ENCODE measurements around the gene XPO4. TPM values are rescaled to one million over a fixed set of nuclear protein-coding genes. Genes with fewer than 3 reads are reported as not detected.

XPO4 gene
- total and polyA plus RNA-seq, 10 of the 15 experiments (the other 5 are each of a cell fraction or from before 2014, with no cell fraction given) = 3.6 to 24.9 (median 18.4) TPM

DNA sequence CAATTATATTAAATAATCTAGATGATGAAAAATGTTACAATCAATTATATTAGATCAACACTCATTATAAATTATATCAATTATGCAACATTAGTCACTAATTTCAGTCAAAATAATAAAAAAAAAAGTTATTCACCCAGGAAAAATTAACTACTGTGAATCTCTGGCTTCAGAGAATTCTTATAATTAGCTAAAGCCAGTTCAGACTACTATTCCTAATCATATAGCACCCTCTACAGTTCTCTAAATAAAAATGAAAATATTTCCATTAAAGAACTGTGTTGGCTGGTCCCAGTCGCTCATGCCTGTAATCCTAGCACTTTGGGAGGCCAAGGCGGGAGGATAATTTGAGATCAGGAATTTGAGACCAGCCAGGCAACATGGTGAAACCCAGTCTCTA, 33.0 kb downstream of the XPO4 start:
- BruUV-seq (replicated peaks) = no TSS peak
- intact Hi-C loops (cut with micrococcal nuclease; ENCODE audit: unreplicated experiment) = no loop called here
- no peak overlapping the region for H3K4me3 ChIP-seq
- ChIA-PET SMC1A (ENCODE audit: uncharacterized antibody, unreplicated experiment) (interaction anchor here (0.7 kb wide), 1 partner anchor 170 kb away, joined by 3 read pairs; no protein-coding TSS in a partner anchor), RAD21 (ENCODE audit: unreplicated experiment) (no interaction called here), POLR2A (no interaction called here), CTCF (interaction anchor here (0.6 to 1.1 kb wide), 4 partner anchors 9 to 80 kb away, joined by 3 read pairs; no protein-coding TSS in a partner anchor)
- H3K4me1 ChIP-seq (ENCODE audit: control insufficient read depth, insufficient read depth, low read length) = peaks cover 3% of the 10 kb centered on the region
- H3K27ac ChIP-seq (ENCODE audit: control insufficient read depth, insufficient read depth) = no peak overlapping the region
- no peak overlapping the region for H3K9ac ChIP-seq (ENCODE audit: control insufficient read depth, insufficient read depth, low read length)
- H3K4me2 ChIP-seq (ENCODE audit: control insufficient read depth, insufficient read depth) = no peak overlapping the region
- WGBS (ENCODE audit: insufficient coverage, insufficient replicate concordance, low lambda C conversion rate, missing lambda C conversion rate) = 97% methylated on average over 2 of the region's 2 CpGs
- in situ Hi-C loops (cut with MboI) = no loop called here
- H4K20me1 ChIP-seq (ENCODE audit: control insufficient read depth, insufficient read depth) = no peaks in the 10 kb centered on the region
- DNase-seq (ENCODE audit: low read depth, low spot score) (no peak), ATAC-seq (no peak), FAIRE-seq (no peak)
- TF ChIP-seq ZNF687 (IDR thresholded peaks at IDR 0.05) (no peak), EGR1 (IDR thresholded peaks at IDR 0.05; ENCODE audit: borderline replicate concordance in 1 of 2, low read depth in 2 of 2, low read length in 2 of 2) (no peak), TBL1XR1 (IDR thresholded peaks at IDR 0.05; ENCODE audit: low read depth, low read length) (no peak), MTA3 (IDR thresholded peaks at IDR 0.05; ENCODE audit: borderline replicate concordance, low read length) (no peak), RFX5 (IDR thresholded peaks at IDR 0.05; ENCODE audit: low read depth, low read length) (no peak), JUND (IDR thresholded peaks at IDR 0.05; ENCODE audit: low read depth, low read length) (no peak), RB1 (IDR thresholded peaks at IDR 0.05; ENCODE audit: borderline replicate concordance) (no peak), ZNF274 (IDR thresholded peaks at IDR 0.05; ENCODE audit: insufficient read depth, insufficient read length) (no peak)
- no peaks in the 10 kb centered on the region; a peak in 1 of 4 replicates for H3K36me3 ChIP-seq (ENCODE audit: control insufficient read depth in 2 of 2, insufficient read depth in 2 of 2, low read length in 1 of 2)
- H3K9me3 ChIP-seq (replicated peaks; ENCODE audit: control insufficient read depth, insufficient read depth, low read length) = no peaks in the 10 kb centered on the region
- H3K79me2 ChIP-seq (ENCODE audit: control insufficient read depth, insufficient read depth, low read length) = peaks cover 45% of the 10 kb centered on the region
- H3K27me3 ChIP-seq (replicated peaks in 1 of 2; ENCODE audit: control insufficient read depth in 2 of 2, insufficient read depth in 2 of 2, low read length in 1 of 2) = no peaks in the 10 kb centered on the region
- H2AFZ ChIP-seq (ENCODE audit: control insufficient read depth, low read depth, low read length) = no peak overlapping the region

Measured in GM12878 (cell line).